Left lung (tissue), 10 donors: Measurements from ENCODE around the gene SLC7A6. TPM values are rescaled to one million over a fixed set of nuclear protein-coding genes. Genes with fewer than 3 reads are reported as not detected.

Source experiments
- ATAC-seq: fragments of 200-7000 bp; cut with Tn5 transposase; one replicate; pipeline ENCODE4 v1.9.1; 2020; ENCODE audit warnings: moderate library complexity
- DNase-seq, 4 donors: peaks; one replicate each; pipeline ENCODE4 v3.0.0-alpha.2; 2013 to 2020
- H3K27ac ChIP-seq, 2 donors: fragments of 200-600 bp; sonication (generic) in 1 of 2; one replicate each; pipeline versions ENCODE4 v1.5.0 to v1.8.0; 2020 to 2021
- H3K27me3 ChIP-seq, 2 donors: fragments of 200-600 bp; sonication (generic) in 1 of 2; one replicate each; pipeline versions ENCODE4 v1.5.0 to v1.8.0; 2020 to 2021
- H3K36me3 ChIP-seq, 2 donors: fragments of 200-600 bp; sonication (generic) in 1 of 2; one replicate each; pipeline versions ENCODE4 v1.5.0 to v1.8.0; 2020 to 2021
- H3K4me1 ChIP-seq, 2 donors: fragments of 200-600 bp; one replicate each; pipeline ENCODE4 v1.8.0; 2021
- H3K4me3 ChIP-seq, 2 donors: fragments of 200-600 bp; sonication (generic) in 1 of 2; one replicate each; pipeline versions ENCODE4 v1.5.0 to v1.8.0; 2020 to 2021; ENCODE audit warnings: mild to moderate bottlenecking in 1 of 2
- H3K9me3 ChIP-seq, 2 donors: fragments of 200-600 bp; sonication (generic) in 1 of 2; one replicate each; pipeline versions ENCODE4 v1.5.0 to v1.8.0; 2020 to 2021
- CTCF ChIP-seq, 2 donors: fragments of 200-600 bp; sonication (generic) in 1 of 2; IDR thresholded peaks; one replicate each; pipeline versions ENCODE4 v1.5.0 to v1.8.0; 2021; ENCODE audit warnings: antibody characterized with exemption in 2 of 2
- intact Hi-C, 2 donors: fragments of 100-400 bp; cut with DNase I; formaldehyde crosslinking; loops; one replicate each; pipeline versions ENCODE4 v1.11.2 to v1.14.2; 2022
- polyA plus RNA-seq, 6 donors: library from polyadenylated mRNA; unstranded; fragments of 120-200 nt; gene quantifications; one replicate each; pipeline ENCODE4 v1.2.1, GENCODE V29; 2013; ENCODE audit not compliant: insufficient read length in 6 of 6
- total RNA-seq, 2 donors: library from RNA; stranded (reverse); fragmentation: NEBNext Ultra II Directional; extraction: Animal tissue kit (Norgen Biotek cat#: 25700); gene quantifications; one replicate each; pipeline ENCODE4 v1.2.1, GENCODE V29; 2021
- donor health status: DM: no; HTN: yes; CAD: no.
- donor health status: DM: no; HTN: no; CAD: no.

Gene SLC7A6
- total and polyA plus RNA-seq, 8 donors, result 9.6 to 55.6 (median 12.2) TPM

- H3K4me1 ChIP-seq, result no peaks in the 10 kb centered on the region
- no peaks in the 10 kb centered on the region for H3K27me3 ChIP-seq
- TF ChIP-seq CTCF (IDR thresholded peaks at IDR 0.05), result no peak
- no peaks in the 10 kb centered on the region for H3K9me3 ChIP-seq
- DNase-seq, result no peak
- no peak for ATAC-seq
- H3K4me3 ChIP-seq, result no peak overlapping the region
- intact Hi-C loops, result loop anchor here (5.0 to 10.0 kb wide), 2 partner anchors 63 to 70 kb away; partner anchors contain the start of gene SLC7A6 (in 1 of the 2)
- no peak overlapping the region for H3K27ac ChIP-seq
- H3K36me3 ChIP-seq, result peaks cover 0 to 49% of the 10 kb centered on the region in 2 donors
Measured at GRCh38 chr16:68324780-68325357, 60.5 kb downstream of the SLC7A6 start.

- H3K4me3 ChIP-seq, result no peak overlapping the region
- ATAC-seq, result peak; percentile 91
- H3K27ac ChIP-seq, result no peak overlapping the region
- H3K4me1 ChIP-seq, result peaks cover 16 to 22% of the 10 kb centered on the region in 2 donors
- intact Hi-C loops, result loop anchor here in 1 of 2 donors (10.0 kb wide), 1 partner anchor 74 kb away; no protein-coding TSS in a partner anchor
- H3K36me3 ChIP-seq, result peaks cover 0 to 32% of the 10 kb centered on the region in 2 donors
- TF ChIP-seq CTCF (IDR thresholded peaks at IDR 0.05), result peak; percentile 85 to 96
- no peaks in the 10 kb centered on the region for H3K27me3 ChIP-seq
- no peaks in the 10 kb centered on the region for H3K9me3 ChIP-seq
- peak in 3 of 4 donors; percentile 79 to 87 (median 82) for DNase-seq
Measured at GRCh38 chr16:68328151-68328859, 64.0 kb downstream of the SLC7A6 start.

GRCh38 chr16:68328860-68329390 is 64.6 kb downstream of the SLC7A6 start:
- Histone ChIP-seq H3K4me1 (peaks cover 16 to 29% of the 10 kb centered on the region in 2 donors), H3K27ac (peak overlapping the region in 1 of 2 donors; percentile 20), H3K9me3 (no peaks in the 10 kb centered on the region), H3K4me3 (no peak overlapping the region), H3K36me3 (peaks cover 0 to 30% of the 10 kb centered on the region in 2 donors), H3K27me3 (no peaks in the 10 kb centered on the region)
- ATAC-seq (peak; percentile 29), DNase-seq (no peak)
- intact Hi-C loops, result loop anchor here in 1 of 2 donors (10.0 kb wide), 1 partner anchor 74 kb away; no protein-coding TSS in a partner anchor
- TF ChIP-seq CTCF (IDR thresholded peaks at IDR 0.05), result peak in 1 of 2 donors; percentile 44

- intact Hi-C loops, result no loop called here
- TF ChIP-seq CTCF (IDR thresholded peaks at IDR 0.05), result no peak
Measured at GRCh38 chr16:68331879-68332410, 67.6 kb downstream of the SLC7A6 start.

More at GRCh38 chr16:68331879-68332410, 67.6 kb downstream of the SLC7A6 start:
- H3K4me1 ChIP-seq, result peaks cover 16 to 32% of the 10 kb centered on the region in 2 donors
- H3K9me3 ChIP-seq, result no peaks in the 10 kb centered on the region
- ATAC-seq (peak; percentile 26), DNase-seq (peak in 1 of 4 donors; percentile 32)
- peak overlapping the region; percentile 71 to 74 for H3K27ac ChIP-seq
- H3K36me3 ChIP-seq, result peaks cover 0 to 13% of the 10 kb centered on the region in 2 donors
- no peaks in the 10 kb centered on the region for H3K27me3 ChIP-seq
- no peak overlapping the region for H3K4me3 ChIP-seq
